HUES48 (cell line): ENCODE measurements around the gene MYLK4.

Experiments used
- H3K27ac ChIP-seq: one replicate; pipeline ENCODE4 v1.7.0; 2013; ENCODE audit warnings: low read depth, low read length, inconsistent platforms
- H3K27me3 ChIP-seq: 2 replicates; pipeline ENCODE4 v1.6.1; 2013; ENCODE audit warnings: mild to moderate bottlenecking, low read length; ENCODE audit not compliant: control insufficient read depth, insufficient read depth
- H3K36me3 ChIP-seq: 2 replicates; pipeline ENCODE4 v1.6.1; 2013; ENCODE audit warnings: low read length; ENCODE audit not compliant: control insufficient read depth, insufficient read depth
- H3K4me1 ChIP-seq: 2 replicates; pipeline ENCODE4 v1.6.1; 2013; ENCODE audit warnings: mild to moderate bottlenecking, low read length; ENCODE audit not compliant: control insufficient read depth, insufficient read depth
- H3K4me3 ChIP-seq: 2 replicates; pipeline ENCODE4 v1.5.1; 2013; ENCODE audit warnings: mild to moderate bottlenecking, low read depth, low read length
- H3K9ac ChIP-seq: 2 replicates; pipeline ENCODE4 v1.6.1; 2013; ENCODE audit warnings: mild to moderate bottlenecking, low read depth, low read length, moderate library complexity
- H3K9me3 ChIP-seq: 2 replicates; pipeline ENCODE4 v1.6.1; 2013; ENCODE audit warnings: low read length; ENCODE audit not compliant: control insufficient read depth, insufficient read depth

The MYLK4 gene

DNA sequence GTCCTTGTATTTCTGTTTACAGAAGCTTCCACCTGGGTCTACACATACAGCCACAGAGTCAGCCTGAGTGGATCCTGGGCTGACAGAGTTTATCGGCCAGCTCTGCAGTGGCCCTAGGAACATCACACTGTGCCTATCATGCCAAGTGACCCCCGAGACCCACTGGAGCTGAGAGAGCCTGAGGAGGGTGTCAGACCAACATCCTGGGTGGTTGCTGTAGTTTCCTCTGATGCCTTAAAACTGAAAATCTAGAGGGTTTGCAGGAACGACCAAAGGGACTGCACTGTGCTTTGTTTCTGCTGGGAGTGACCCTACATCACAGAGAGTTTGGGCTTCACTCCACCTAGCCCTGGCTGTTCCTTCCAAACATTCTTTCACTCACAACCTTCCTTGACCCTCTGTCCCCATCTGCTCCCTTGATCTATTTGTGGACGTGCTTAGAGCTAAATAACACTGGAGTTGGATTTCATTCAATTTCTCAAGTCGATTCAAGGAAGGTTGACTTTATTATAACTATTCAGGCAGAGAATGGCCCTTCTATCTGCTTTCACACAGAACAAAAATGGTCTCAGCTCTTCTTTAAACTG lies 18.1 kb downstream of the MYLK4 start:
- no peak overlapping the region for H3K4me3 ChIP-seq
- peaks cover 31% of the 10 kb centered on the region for H3K4me1 ChIP-seq
- no peaks in the 10 kb centered on the region for H3K9me3 ChIP-seq

DNA sequence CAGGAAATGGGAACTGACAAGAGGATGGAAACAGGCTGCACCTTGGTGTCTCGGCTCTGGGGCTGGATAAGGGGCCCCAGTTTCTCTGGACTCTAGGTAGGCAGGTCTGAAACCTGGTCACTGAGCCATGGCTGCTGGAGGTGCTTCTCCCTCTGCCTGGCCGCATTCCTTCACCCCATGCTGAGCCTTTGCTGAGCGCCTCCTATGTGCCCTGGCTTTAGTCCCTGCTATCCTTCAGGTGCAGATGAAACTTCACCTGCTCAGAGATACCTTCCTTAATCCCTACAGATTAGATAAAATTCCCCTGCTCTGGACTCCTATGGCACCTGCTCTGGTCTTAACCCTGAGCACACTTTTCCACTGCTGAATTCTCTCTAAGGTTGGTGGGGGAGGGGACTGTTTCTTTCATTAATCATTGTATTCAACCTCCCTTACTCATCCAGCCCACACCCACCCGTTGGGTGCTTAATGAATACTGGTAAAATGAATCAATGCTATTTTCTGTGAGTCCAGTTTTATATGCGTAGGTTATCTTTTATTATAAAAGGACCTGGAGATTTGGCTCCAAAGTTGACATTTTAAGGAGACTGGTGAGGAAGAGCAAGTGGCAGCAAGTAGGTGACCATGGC lies 19.3 kb downstream of the MYLK4 start:
- no peaks in the 10 kb centered on the region for H3K36me3 ChIP-seq
- no peak overlapping the region for H3K9ac ChIP-seq
- H3K4me3 ChIP-seq = no peak overlapping the region
- H3K9me3 ChIP-seq = no peaks in the 10 kb centered on the region
- H3K27me3 ChIP-seq = no peaks in the 10 kb centered on the region
- H3K4me1 ChIP-seq = peaks cover 31% of the 10 kb centered on the region
- H3K27ac ChIP-seq = no peak overlapping the region

More for the DNA sequence above, 18.1 kb downstream of the MYLK4 start:
- Histone ChIP-seq H3K36me3 (no peaks in the 10 kb centered on the region), H3K27ac (no peak overlapping the region), H3K9ac (no peak overlapping the region), H3K27me3 (no peaks in the 10 kb centered on the region)

DNA sequence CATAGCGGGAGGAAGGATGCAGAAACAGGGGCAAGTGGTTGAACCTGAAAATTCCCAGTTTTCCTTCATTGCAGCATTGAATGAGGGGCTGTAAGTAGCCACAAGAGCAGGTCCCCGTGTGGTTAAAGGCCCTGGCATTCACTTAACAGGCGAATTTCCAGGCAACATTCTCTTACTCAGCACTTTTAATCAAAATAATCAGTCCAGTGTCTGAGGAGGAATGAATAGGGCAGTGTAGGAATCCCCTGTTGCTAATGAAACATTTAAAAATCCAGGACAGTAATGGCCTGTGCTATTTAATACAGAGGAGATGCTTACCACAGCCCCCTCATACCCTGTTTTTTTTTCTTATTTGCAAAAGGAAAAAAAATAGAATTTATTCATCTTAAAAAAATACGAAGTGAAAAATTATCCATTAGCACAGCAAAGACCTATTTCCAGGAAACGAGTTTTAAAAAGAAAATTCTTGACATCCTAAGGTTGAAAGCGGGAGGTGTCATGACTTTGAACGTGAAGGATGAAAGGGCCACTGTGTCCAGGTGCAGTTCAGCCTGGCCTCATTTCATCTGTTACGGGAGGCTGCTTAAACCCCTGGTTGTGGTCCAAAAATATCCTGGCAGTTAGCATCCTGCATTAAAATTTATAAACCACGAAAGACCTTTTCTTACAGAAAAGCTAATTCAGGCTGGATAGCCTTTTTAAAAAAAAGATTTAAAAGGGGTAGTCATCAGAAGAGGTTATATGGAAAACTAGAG lies 20.2 kb downstream of the MYLK4 start:
- Histone ChIP-seq H3K27ac (no peak overlapping the region), H3K9me3 (no peaks in the 10 kb centered on the region), H3K9ac (no peak overlapping the region), H3K4me1 (peaks cover 32% of the 10 kb centered on the region), H3K27me3 (no peaks in the 10 kb centered on the region), H3K36me3 (no peaks in the 10 kb centered on the region), H3K4me3 (no peak overlapping the region)

DNA sequence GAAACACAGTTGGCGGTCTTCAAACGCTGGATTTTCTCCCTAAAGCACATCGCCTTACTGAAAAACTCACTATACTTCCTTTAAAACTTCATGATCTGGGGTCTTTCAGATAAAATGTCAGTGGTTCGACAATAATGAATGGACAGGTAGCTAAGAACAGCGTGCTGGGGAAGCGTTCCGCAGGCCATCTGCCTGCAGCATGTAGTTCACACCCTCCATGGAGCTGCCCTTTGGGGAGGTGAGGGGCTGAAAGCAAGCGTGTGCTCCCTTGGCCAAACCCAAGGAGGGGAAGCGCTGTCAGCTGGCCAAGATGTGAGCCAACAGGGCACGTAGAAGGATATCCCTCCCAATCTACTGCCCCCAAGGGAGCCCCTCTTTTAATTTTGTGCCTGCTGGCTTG lies 20.8 kb downstream of the MYLK4 start:
- H3K4me3 ChIP-seq = no peak overlapping the region
- no peaks in the 10 kb centered on the region for H3K36me3 ChIP-seq
- peaks cover 27% of the 10 kb centered on the region for H3K4me1 ChIP-seq
- no peaks in the 10 kb centered on the region for H3K9me3 ChIP-seq
- H3K27me3 ChIP-seq = no peaks in the 10 kb centered on the region
- H3K27ac ChIP-seq = no peak overlapping the region
- H3K9ac ChIP-seq = no peak overlapping the region

DNA sequence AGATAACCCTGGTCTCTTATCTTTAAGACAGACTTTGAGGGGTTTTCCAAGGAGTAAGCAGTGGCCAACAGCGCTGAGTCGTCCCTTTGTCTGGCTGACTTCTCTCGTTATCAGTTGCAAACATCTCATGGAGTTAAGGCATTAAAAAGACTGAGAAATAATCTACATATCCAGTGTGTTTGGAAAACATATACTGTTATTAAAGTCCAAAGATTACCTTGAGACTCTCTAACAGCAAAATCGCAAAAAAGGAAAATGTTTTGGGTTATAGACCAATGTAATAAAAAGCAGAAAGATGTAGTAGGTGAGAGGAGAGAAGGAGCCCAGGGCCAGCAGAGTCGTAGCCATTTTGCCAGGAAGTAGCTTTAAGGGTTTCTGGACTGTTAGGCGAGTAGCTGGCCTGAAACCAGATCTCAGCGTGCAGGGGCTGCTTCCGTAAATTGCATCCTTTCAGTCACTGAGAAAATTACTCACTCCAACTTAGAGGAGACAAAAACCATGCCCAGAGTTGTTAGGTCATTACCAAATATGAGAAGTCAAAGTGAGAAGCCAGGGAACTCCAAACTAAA lies 24.6 kb downstream of the MYLK4 start:
- Histone ChIP-seq H3K36me3 (no peaks in the 10 kb centered on the region), H3K27me3 (no peaks in the 10 kb centered on the region), H3K9ac (no peak overlapping the region; the same call in 1 of the 2 replicates), H3K4me3 (no peak overlapping the region), H3K4me1 (peaks cover 11% of the 10 kb centered on the region), H3K9me3 (no peaks in the 10 kb centered on the region), H3K27ac (peak overlapping the region; percentile 7)

DNA sequence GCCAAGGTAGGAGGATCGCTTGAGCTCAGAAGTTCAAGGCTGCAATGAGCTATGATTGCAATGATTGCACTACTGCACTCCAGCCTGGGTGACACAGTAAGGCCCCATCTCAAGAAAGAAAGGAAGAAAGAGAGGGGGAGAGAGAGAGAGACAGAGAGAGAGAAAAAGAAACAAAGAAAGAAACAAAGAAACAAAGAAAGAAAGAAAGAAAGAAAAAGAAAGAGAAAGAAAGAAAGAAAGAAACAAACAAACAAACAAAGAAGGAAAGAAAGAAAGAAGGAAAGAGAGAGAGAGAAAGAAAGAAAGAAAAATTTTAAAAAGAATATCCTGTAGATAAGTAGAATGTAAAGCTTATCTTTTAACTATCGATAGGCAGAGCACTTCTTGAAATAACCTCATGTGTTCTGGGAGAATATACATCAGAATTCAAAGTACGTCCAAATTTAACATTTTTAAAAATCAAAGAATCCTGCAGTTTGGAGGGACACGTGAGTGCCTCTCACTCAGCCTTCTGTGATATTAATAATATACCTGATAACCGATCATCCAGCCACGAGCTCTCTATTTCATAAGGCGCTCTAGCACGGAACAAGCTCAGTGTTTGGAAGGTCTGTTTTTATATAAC lies 25.2 kb downstream of the MYLK4 start:
- Histone ChIP-seq H3K27ac (no peak overlapping the region), H3K9me3 (no peaks in the 10 kb centered on the region), H3K9ac (no peak overlapping the region; the same call in 1 of the 2 replicates)

DNA sequence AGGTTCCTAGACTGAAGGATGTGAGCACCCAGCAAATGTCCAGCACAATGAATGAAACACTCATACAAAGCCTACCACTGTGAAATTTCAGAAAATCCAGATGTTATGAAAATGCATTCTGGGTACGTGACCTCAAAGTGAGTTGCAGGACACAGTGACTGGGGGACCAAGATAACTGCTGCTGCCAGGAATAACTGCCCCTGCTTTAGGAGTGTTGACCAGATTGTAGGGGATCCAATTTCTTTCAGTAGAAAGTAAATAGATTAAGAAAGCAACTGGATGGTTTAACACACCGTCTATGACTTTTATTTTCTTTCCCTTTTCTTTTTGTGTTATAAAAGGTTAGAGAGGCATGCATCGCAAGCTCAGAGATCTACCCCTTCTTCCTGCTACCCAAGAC lies 29.5 kb downstream of the MYLK4 start:
- no peak overlapping the region for H3K9ac ChIP-seq
- H3K4me3 ChIP-seq = no peak overlapping the region
- H3K4me1 ChIP-seq = peaks cover 7% of the 10 kb centered on the region
- H3K36me3 ChIP-seq = no peaks in the 10 kb centered on the region
- no peak overlapping the region for H3K27ac ChIP-seq
- H3K9me3 ChIP-seq = no peaks in the 10 kb centered on the region
- no peaks in the 10 kb centered on the region for H3K27me3 ChIP-seq

More for the DNA sequence above, 25.2 kb downstream of the MYLK4 start:
- H3K36me3 ChIP-seq = no peaks in the 10 kb centered on the region
- no peaks in the 10 kb centered on the region for H3K27me3 ChIP-seq
- H3K4me1 ChIP-seq = peaks cover 7% of the 10 kb centered on the region
- no peak overlapping the region for H3K4me3 ChIP-seq

DNA sequence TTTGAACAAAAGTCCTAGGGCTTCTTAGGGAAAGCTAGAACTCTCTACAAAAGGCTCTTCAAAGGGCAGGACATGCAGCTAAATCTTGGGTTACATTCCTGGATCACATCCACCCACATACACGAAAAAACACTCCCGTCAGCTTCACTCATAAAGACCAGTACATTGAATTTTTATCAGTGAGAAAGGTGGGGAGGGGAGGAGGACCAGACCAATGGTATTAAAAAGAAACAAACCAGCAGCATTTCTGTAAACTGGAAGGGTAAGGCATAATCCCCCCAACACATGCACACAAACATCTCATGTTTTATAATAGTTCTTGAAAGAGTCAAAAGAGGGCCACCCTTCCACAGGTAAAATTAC lies 31.6 kb downstream of the MYLK4 start:
- Histone ChIP-seq H3K9me3 (no peaks in the 10 kb centered on the region), H3K36me3 (no peaks in the 10 kb centered on the region), H3K4me3 (no peak overlapping the region), H3K27ac (no peak overlapping the region), H3K4me1 (peaks cover 5% of the 10 kb centered on the region; the same call in 1 of the 2 replicates), H3K9ac (no peak overlapping the region), H3K27me3 (no peaks in the 10 kb centered on the region)

DNA sequence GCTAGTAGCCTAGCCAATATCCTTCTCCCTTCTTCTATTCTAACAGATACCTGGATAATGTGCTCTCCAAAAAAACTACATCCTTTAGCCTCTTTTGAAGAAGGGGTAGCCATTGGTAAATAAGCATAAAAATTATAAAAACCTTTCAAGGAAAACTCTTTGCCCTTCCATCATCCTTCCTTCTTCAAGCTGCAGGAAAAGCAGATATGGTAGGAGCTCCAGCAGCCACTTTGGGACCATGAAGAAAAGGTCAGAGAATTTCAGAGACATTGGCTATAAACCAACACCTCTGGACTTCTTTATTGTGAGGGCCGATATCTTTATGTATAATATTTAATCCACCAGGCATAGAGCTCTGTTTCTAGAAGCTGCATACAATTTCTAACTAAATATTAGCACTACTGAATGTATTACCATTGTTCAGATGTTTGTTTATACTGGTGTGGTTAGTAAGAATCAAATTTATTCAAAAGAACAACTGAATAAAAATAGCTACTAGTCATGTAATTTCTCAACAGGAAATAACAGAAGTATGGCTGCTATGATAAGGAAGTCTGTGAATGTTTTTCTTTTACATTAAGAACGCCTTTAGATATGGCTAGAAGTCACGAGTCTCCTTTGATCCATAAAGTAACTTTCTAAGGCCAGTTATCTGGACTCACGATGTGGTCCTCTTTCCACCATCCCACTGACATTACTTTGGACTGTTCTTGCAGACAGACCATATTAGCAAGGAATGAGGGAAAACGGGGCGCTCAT lies 32.2 kb downstream of the MYLK4 start:
- no peak overlapping the region for H3K9ac ChIP-seq
- H3K9me3 ChIP-seq = no peaks in the 10 kb centered on the region
- H3K27ac ChIP-seq = no peak overlapping the region
- H3K4me3 ChIP-seq = no peak overlapping the region
- no peaks in the 10 kb centered on the region for H3K36me3 ChIP-seq
- H3K4me1 ChIP-seq = peaks cover 9% of the 10 kb centered on the region; the same call in 1 of the 2 replicates
- H3K27me3 ChIP-seq = no peaks in the 10 kb centered on the region

DNA sequence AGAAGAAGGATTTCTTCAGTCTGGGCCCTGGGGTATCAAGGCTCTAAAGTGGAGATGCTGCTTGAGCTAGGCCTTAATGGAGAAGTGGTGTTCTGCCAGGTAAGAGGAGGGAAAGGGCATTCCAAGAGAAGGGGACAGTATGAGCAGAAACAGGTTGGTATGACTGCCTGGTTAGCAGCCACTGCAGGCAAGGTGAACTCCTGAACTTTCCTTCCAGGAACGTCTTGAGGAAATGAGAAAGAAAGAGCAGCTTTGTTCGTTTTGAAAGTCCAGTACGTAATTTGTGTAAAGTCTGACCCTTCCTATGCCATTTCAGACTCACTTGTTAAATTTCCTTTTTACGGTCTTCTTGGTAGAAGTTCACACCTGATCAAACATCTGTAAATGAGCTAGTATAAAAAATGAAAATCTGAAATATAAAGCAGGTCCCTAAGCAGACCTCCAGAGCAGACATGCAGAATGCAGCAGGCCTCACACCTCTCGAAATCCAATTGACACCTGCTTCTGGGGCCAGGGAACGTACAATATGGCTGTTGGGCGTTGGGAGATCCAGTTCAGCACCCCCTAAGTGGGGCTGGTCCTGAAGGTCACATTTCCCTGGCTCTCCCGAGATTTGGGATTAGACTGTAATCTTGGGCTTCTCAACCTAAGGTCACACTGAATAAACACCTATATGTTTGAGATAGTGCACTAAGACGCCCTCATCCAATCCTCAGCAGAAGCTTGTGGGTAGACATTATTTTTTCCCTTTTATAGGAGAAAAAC lies 33.6 kb downstream of the MYLK4 start:
- no peak overlapping the region for H3K9ac ChIP-seq
- peaks cover 9% of the 10 kb centered on the region; the same call in 1 of the 2 replicates for H3K4me1 ChIP-seq
- no peaks in the 10 kb centered on the region for H3K36me3 ChIP-seq
- H3K27me3 ChIP-seq = no peaks in the 10 kb centered on the region
- H3K4me3 ChIP-seq = no peak overlapping the region
- no peaks in the 10 kb centered on the region for H3K9me3 ChIP-seq
- H3K27ac ChIP-seq = no peak overlapping the region
